ENCODE results near the gene CUBN. TPM values are rescaled to one million over a fixed set of nuclear protein-coding genes. Genes with fewer than 3 reads are reported as not detected.

CUBN gene
- polyA plus RNA-seq, 1 donor, result 73.9 TPM

- H3K27ac ChIP-seq (ENCODE audit: low read length), result no peak overlapping the region
- no peaks in the 10 kb centered on the region for H3K27me3 ChIP-seq (ENCODE audit: control insufficient read depth, insufficient read depth, low read length)
- H3K4me3 ChIP-seq (ENCODE audit: low read length), result no peak overlapping the region
- no peaks in the 10 kb centered on the region for H3K4me1 ChIP-seq (ENCODE audit: control insufficient read depth, insufficient read depth, low read length)
- no peaks in the 10 kb centered on the region for H3K9me3 ChIP-seq (ENCODE audit: control insufficient read depth, low read depth, low read length)
- WGBS (ENCODE audit: insufficient coverage, low lambda C conversion rate), result 82% methylated on average over 1 of the region's 13 CpGs
- no peak for DNase-seq
- peaks cover 7% of the 10 kb centered on the region for H3K36me3 ChIP-seq (ENCODE audit: control insufficient read depth, insufficient read depth, low read length)
Measured at GRCh38 chr10:16954280-16955030, 175.2 kb downstream of the CUBN start.

- peaks cover 9% of the 10 kb centered on the region for H3K36me3 ChIP-seq (ENCODE audit: control insufficient read depth, insufficient read depth, low read length)
- no peaks in the 10 kb centered on the region for H3K9me3 ChIP-seq (ENCODE audit: control insufficient read depth, low read depth, low read length)
- H3K4me3 ChIP-seq (ENCODE audit: low read length), result no peak overlapping the region
- no peaks in the 10 kb centered on the region for H3K4me1 ChIP-seq (ENCODE audit: control insufficient read depth, insufficient read depth, low read length)
- WGBS (ENCODE audit: insufficient coverage, low lambda C conversion rate), result 100% methylated on average over 1 of the region's 5 CpGs
- no peak for DNase-seq
- no peaks in the 10 kb centered on the region for H3K27me3 ChIP-seq (ENCODE audit: control insufficient read depth, insufficient read depth, low read length)
- H3K27ac ChIP-seq (ENCODE audit: low read length), result no peak overlapping the region
Measured at GRCh38 chr10:16953270-16953669, 176.3 kb downstream of the CUBN start.

- Histone ChIP-seq H3K4me3 (ENCODE audit: low read length) (no peak overlapping the region), H3K36me3 (ENCODE audit: control insufficient read depth, insufficient read depth, low read length) (peaks cover 11% of the 10 kb centered on the region), H3K27me3 (ENCODE audit: control insufficient read depth, insufficient read depth, low read length) (no peaks in the 10 kb centered on the region), H3K9me3 (ENCODE audit: control insufficient read depth, low read depth, low read length) (no peaks in the 10 kb centered on the region), H3K4me1 (ENCODE audit: control insufficient read depth, insufficient read depth, low read length) (no peaks in the 10 kb centered on the region), H3K27ac (ENCODE audit: low read length) (no peak overlapping the region)
- no peak for DNase-seq
- no CpG with 5 or more reads among the region's 5 CpGs for WGBS (ENCODE audit: insufficient coverage, low lambda C conversion rate)
Measured at GRCh38 chr10:16952610-16953009, 177.0 kb downstream of the CUBN start.

GRCh38 chr10:16952080-16952479, 177.5 kb downstream of the CUBN start:
- 71% methylated on average over 1 of the region's 5 CpGs for WGBS (ENCODE audit: insufficient coverage, low lambda C conversion rate)
- H3K27ac ChIP-seq (ENCODE audit: low read length), result no peak overlapping the region
- H3K4me1 ChIP-seq (ENCODE audit: control insufficient read depth, insufficient read depth, low read length), result no peaks in the 10 kb centered on the region
- no peak overlapping the region for H3K4me3 ChIP-seq (ENCODE audit: low read length)
- peaks cover 14% of the 10 kb centered on the region for H3K36me3 ChIP-seq (ENCODE audit: control insufficient read depth, insufficient read depth, low read length)
- H3K9me3 ChIP-seq (ENCODE audit: control insufficient read depth, low read depth, low read length), result no peaks in the 10 kb centered on the region
- DNase-seq, result no peak
- H3K27me3 ChIP-seq (ENCODE audit: control insufficient read depth, insufficient read depth, low read length), result no peaks in the 10 kb centered on the region

GRCh38 chr10:16950656-16951601, 178.7 kb downstream of the CUBN start:
- H3K27ac ChIP-seq (ENCODE audit: low read length), result no peak overlapping the region
- no peak for DNase-seq
- WGBS (ENCODE audit: insufficient coverage, low lambda C conversion rate), result 66% methylated on average over 4 of the region's 8 CpGs

GRCh38 chr10:16949816-16950215, 179.8 kb downstream of the CUBN start:
- H3K9me3 ChIP-seq (ENCODE audit: control insufficient read depth, low read depth, low read length), result no peaks in the 10 kb centered on the region
- DNase-seq, result no peak
- no peaks in the 10 kb centered on the region for H3K4me1 ChIP-seq (ENCODE audit: control insufficient read depth, insufficient read depth, low read length)
- H3K27me3 ChIP-seq (ENCODE audit: control insufficient read depth, insufficient read depth, low read length), result no peaks in the 10 kb centered on the region
- H3K27ac ChIP-seq (ENCODE audit: low read length), result no peak overlapping the region
- peaks cover 14% of the 10 kb centered on the region for H3K36me3 ChIP-seq (ENCODE audit: control insufficient read depth, insufficient read depth, low read length)
- no peak overlapping the region for H3K4me3 ChIP-seq (ENCODE audit: low read length)
- 96% methylated on average over 6 of the region's 11 CpGs for WGBS (ENCODE audit: insufficient coverage, low lambda C conversion rate)

More at GRCh38 chr10:16950656-16951601, 178.7 kb downstream of the CUBN start:
- no peaks in the 10 kb centered on the region for H3K9me3 ChIP-seq (ENCODE audit: control insufficient read depth, low read depth, low read length)
- no peaks in the 10 kb centered on the region for H3K27me3 ChIP-seq (ENCODE audit: control insufficient read depth, insufficient read depth, low read length)
- H3K4me3 ChIP-seq (ENCODE audit: low read length), result no peak overlapping the region
- no peaks in the 10 kb centered on the region for H3K4me1 ChIP-seq (ENCODE audit: control insufficient read depth, insufficient read depth, low read length)
- peaks cover 14% of the 10 kb centered on the region for H3K36me3 ChIP-seq (ENCODE audit: control insufficient read depth, insufficient read depth, low read length)

GRCh38 chr10:16948361-16948760, 181.2 kb downstream of the CUBN start:
- no peaks in the 10 kb centered on the region for H3K4me1 ChIP-seq (ENCODE audit: control insufficient read depth, insufficient read depth, low read length)
- no peaks in the 10 kb centered on the region for H3K27me3 ChIP-seq (ENCODE audit: control insufficient read depth, insufficient read depth, low read length)
- peaks cover 14% of the 10 kb centered on the region for H3K36me3 ChIP-seq (ENCODE audit: control insufficient read depth, insufficient read depth, low read length)
- WGBS (ENCODE audit: insufficient coverage, low lambda C conversion rate), result no CpG with 5 or more reads among the region's 12 CpGs
- no peak for DNase-seq
- H3K27ac ChIP-seq (ENCODE audit: low read length), result no peak overlapping the region
- H3K4me3 ChIP-seq (ENCODE audit: low read length), result no peak overlapping the region
- no peaks in the 10 kb centered on the region for H3K9me3 ChIP-seq (ENCODE audit: control insufficient read depth, low read depth, low read length)

- peaks cover 14% of the 10 kb centered on the region for H3K36me3 ChIP-seq (ENCODE audit: control insufficient read depth, insufficient read depth, low read length)
- H3K4me3 ChIP-seq (ENCODE audit: low read length), result no peak overlapping the region
- WGBS (ENCODE audit: insufficient coverage, low lambda C conversion rate), result 90% methylated on average over 2 of the region's 5 CpGs
- no peaks in the 10 kb centered on the region for H3K27me3 ChIP-seq (ENCODE audit: control insufficient read depth, insufficient read depth, low read length)
- no peak for DNase-seq
- peaks cover 2% of the 10 kb centered on the region for H3K9me3 ChIP-seq (ENCODE audit: control insufficient read depth, low read depth, low read length)
- no peaks in the 10 kb centered on the region for H3K4me1 ChIP-seq (ENCODE audit: control insufficient read depth, insufficient read depth, low read length)
- no peak overlapping the region for H3K27ac ChIP-seq (ENCODE audit: low read length)
Measured at GRCh38 chr10:16947069-16947468, 182.5 kb downstream of the CUBN start.

GRCh38 chr10:16945593-16945992, 184.0 kb downstream of the CUBN start:
- Histone ChIP-seq H3K9me3 (ENCODE audit: control insufficient read depth, low read depth, low read length) (peaks cover 2% of the 10 kb centered on the region), H3K27ac (ENCODE audit: low read length) (no peak overlapping the region), H3K4me3 (ENCODE audit: low read length) (no peak overlapping the region), H3K27me3 (ENCODE audit: control insufficient read depth, insufficient read depth, low read length) (no peaks in the 10 kb centered on the region), H3K36me3 (ENCODE audit: control insufficient read depth, insufficient read depth, low read length) (peaks cover 10% of the 10 kb centered on the region), H3K4me1 (ENCODE audit: control insufficient read depth, insufficient read depth, low read length) (no peaks in the 10 kb centered on the region)
- no peak for DNase-seq
- WGBS (ENCODE audit: insufficient coverage, low lambda C conversion rate), result no CpG with 5 or more reads among the region's 4 CpGs

- Histone ChIP-seq H3K27me3 (ENCODE audit: control insufficient read depth, insufficient read depth, low read length) (no peaks in the 10 kb centered on the region), H3K27ac (ENCODE audit: low read length) (no peak overlapping the region), H3K4me1 (ENCODE audit: control insufficient read depth, insufficient read depth, low read length) (no peaks in the 10 kb centered on the region), H3K4me3 (ENCODE audit: low read length) (no peak overlapping the region), H3K9me3 (ENCODE audit: control insufficient read depth, low read depth, low read length) (peaks cover 2% of the 10 kb centered on the region), H3K36me3 (ENCODE audit: control insufficient read depth, insufficient read depth, low read length) (peaks cover 10% of the 10 kb centered on the region)
- WGBS (ENCODE audit: insufficient coverage, low lambda C conversion rate), result no CpG with 5 or more reads among the region's 1 CpG
- DNase-seq, result no peak
Measured at GRCh38 chr10:16944986-16945385, 184.6 kb downstream of the CUBN start.

Data from large intestine (tissue), 3 donors.